K562 treated with DMSO at 1 percent for 24 hours (cell line): ENCODE data around the gene MROH9. TPM values are rescaled to one million over a fixed set of nuclear protein-coding genes. Genes with fewer than 3 reads are reported as not detected.

ENCODE experiments used
- total RNA-seq: library from RNA; unstranded; fragments of 300-600 nt; gene quantifications from 2 replicates; pipeline ENCODE4 v1.2.3, GENCODE V29; 2022; ENCODE audit warnings: low read depth; ENCODE audit not compliant: insufficient read depth

MROH9 gene
- total RNA-seq, result not detected in 2 replicates

GRCh38 chr1:170935231-170935630 is at the start of gene MROH9:
TSS of gene MROH9 (plus strand) at chr1:170935534. CDS start at chr1:170945557, 10,023 bp downstream.

GRCh38 chr1:171090604-171091003 is 155.3 kb downstream of the MROH9 start, which contains the start of gene FMO3:
TSS of gene FMO3 (plus strand) at chr1:171090905. CDS start at chr1:171092659, 1,754 bp downstream.

Other genes with a start within 250 kb of the MROH9 start
- not detected in 2 replicates for gene FMO3, start 155.4 kb downstream of the MROH9 start, total RNA-seq
- not detected in 2 replicates for gene FMO2, start 249.8 kb downstream of the MROH9 start, total RNA-seq